ENCODE data around the gene HSPA1B. TPM values are rescaled to one million over a fixed set of nuclear protein-coding genes. Genes with fewer than 3 reads are reported as not detected.
"Not testable (repeated sequence)": the region's sequence is repeated elsewhere in the genome, so short reads cannot be mapped to it uniquely, and the experiment has no call there.

The HSPA1B gene
- polyA plus RNA-seq (ENCODE audit: insufficient read length in 10 of 10), result 100 to 1,000 TPM in 1 of 10 donors, 10 to 100 TPM in 9; 34.3 to 226 (median 55.8) TPM
- long read RNA-seq, donor 1, transcript HSPA1B-201 (1 exons, 2,521 nt), result major isoform, 25 of 25 reads
- long read RNA-seq, donor 1, partial matches to known transcripts, result 0 of 25 reads
- long read RNA-seq, donor 1, other reads (novel, unspliced or antisense), result 0 of 25 reads
- long read RNA-seq, donor 2, transcript HSPA1B-201 (1 exons, 2,521 nt), result major isoform, 16 of 16 reads
- long read RNA-seq, donor 2, partial matches to known transcripts, result 0 of 16 reads
- long read RNA-seq, donor 2, other reads (novel, unspliced or antisense), result 0 of 16 reads
- long read RNA-seq, donor 3, partial matches to known transcripts, result 0 of 2 reads
- long read RNA-seq, donor 3, other reads (novel, unspliced or antisense), result 0 of 2 reads
- long read RNA-seq, donor 4, transcript HSPA1B-201 (1 exons, 2,521 nt), result major isoform, 20 of 20 reads
- long read RNA-seq, donor 4, partial matches to known transcripts, result 0 of 20 reads
- long read RNA-seq, donor 4, other reads (novel, unspliced or antisense), result 0 of 20 reads
- long read RNA-seq, donor 5, transcript HSPA1B-201 (1 exons, 2,521 nt), result major isoform, 39 of 39 reads
- long read RNA-seq, donor 5, partial matches to known transcripts, result 0 of 39 reads
- long read RNA-seq, donor 5, other reads (novel, unspliced or antisense), result 0 of 39 reads
- long read RNA-seq, donor 6, transcript HSPA1B-201 (1 exons, 2,521 nt), result major isoform, 33 of 33 reads
- long read RNA-seq, donor 6, partial matches to known transcripts, result 0 of 33 reads
- long read RNA-seq, donor 6, other reads (novel, unspliced or antisense), result 0 of 33 reads
- long read RNA-seq, donor 7, transcript HSPA1B-201 (1 exons, 2,521 nt), result major isoform, 13 of 13 reads
- long read RNA-seq, donor 7, partial matches to known transcripts, result 0 of 13 reads
- long read RNA-seq, donor 7, other reads (novel, unspliced or antisense), result 0 of 13 reads
- long read RNA-seq, donor 8, transcript HSPA1B-201 (1 exons, 2,521 nt), result major isoform, 24 of 24 reads
- long read RNA-seq, donor 8, partial matches to known transcripts, result 0 of 24 reads
- long read RNA-seq, donor 8, other reads (novel, unspliced or antisense), result 0 of 24 reads
- long read RNA-seq, donor 9, partial matches to known transcripts, result 0 of 3 reads
- long read RNA-seq, donor 9, other reads (novel, unspliced or antisense), result 0 of 3 reads

- DNase-seq, result peak; percentile 99 to 100 (median 99)
Observed at GRCh38 chr6:31827286-31828079, at the start of gene HSPA1B. TSS of gene HSPA1B (plus strand) at chr6:31827738. CDS start at chr6:31827951, 213 bp downstream.

GRCh38 chr6:31778193-31778592, 49.3 kb upstream of the HSPA1B start:
- DNase-seq, result no peak

GRCh38 chr6:31778999-31779885, 48.3 kb upstream of the HSPA1B start:
- DNase-seq, result no peak

- DNase-seq, result no peak
Observed at GRCh38 chr6:31779908-31780307, 47.6 kb upstream of the HSPA1B start.

- no peak for DNase-seq
Observed at GRCh38 chr6:31780507-31781243, 46.9 kb upstream of the HSPA1B start.

GRCh38 chr6:31781244-31782125, 46.1 kb upstream of the HSPA1B start:
- no peak for DNase-seq

GRCh38 chr6:31782126-31782855, 45.2 kb upstream of the HSPA1B start:
- no peak for DNase-seq

GRCh38 chr6:31784098-31784925, 43.2 kb upstream of the HSPA1B start:
- DNase-seq, result no peak

GRCh38 chr6:31785475-31785874, 42.1 kb upstream of the HSPA1B start:
- DNase-seq, result no peak

GRCh38 chr6:31791324-31792089, 36.0 kb upstream of the HSPA1B start:
- peak; percentile 31 to 76 (median 52) for DNase-seq

- DNase-seq, result no peak
Observed at GRCh38 chr6:31792090-31792374, 35.5 kb upstream of the HSPA1B start.

GRCh38 chr6:31792761-31793171, 34.8 kb upstream of the HSPA1B start:
- no peak for DNase-seq

GRCh38 chr6:31793927-31794245, 33.7 kb upstream of the HSPA1B start:
- DNase-seq, result not testable (repeated sequence)

GRCh38 chr6:31794294-31794865, 33.2 kb upstream of the HSPA1B start:
- DNase-seq, result peak in 1 of 3 donors; percentile 54

- DNase-seq, result peak in 2 of 3 donors; percentile 44 to 66
Observed at GRCh38 chr6:31794866-31795615, 32.5 kb upstream of the HSPA1B start.

Data from muscle of back (tissue), 13 donors.